ENCODE data around the gene DDX10. TPM values are rescaled to one million over a fixed set of nuclear protein-coding genes. Genes with fewer than 3 reads are reported as not detected.

The DDX10 gene
- total and polyA plus RNA-seq, 2 experiments from 2014 or later = 32.4 to 37.8 TPM

DNA sequence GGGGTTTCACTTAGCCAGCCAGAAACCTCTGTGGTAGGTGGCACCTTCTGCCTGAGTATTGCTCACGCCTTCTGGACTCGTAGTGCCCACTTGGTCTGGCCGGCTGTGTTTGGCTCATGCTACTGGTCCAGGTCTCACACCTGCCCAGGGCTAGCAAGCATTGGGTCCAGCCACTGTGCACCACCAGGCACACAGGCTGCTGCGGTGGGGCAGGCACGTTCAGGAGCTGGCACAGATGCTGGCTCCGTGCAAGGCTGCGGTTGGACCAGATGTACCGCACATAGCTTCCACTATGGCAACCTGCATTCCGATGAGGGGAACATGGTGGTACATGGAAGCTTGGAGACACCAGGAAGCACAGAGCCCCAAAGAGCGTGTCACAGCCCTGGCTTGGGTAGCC, 36.5 kb upstream of the DDX10 start:
- no peaks in the 10 kb centered on the region for H3K79me2 ChIP-seq (replicated peaks; ENCODE audit: insufficient read depth)
- H2AFZ ChIP-seq = no peak overlapping the region
- no peaks in the 10 kb centered on the region for H3F3A ChIP-seq (replicated peaks; ENCODE audit: low read depth)
- no peaks in the 10 kb centered on the region for H3K27me3 ChIP-seq (ENCODE audit: insufficient read depth)
- H3K9me3 Mint-ChIP-seq = peaks cover 24% of the 10 kb centered on the region
- H3K27me3 Mint-ChIP-seq (ENCODE audit: insufficient read depth, low read depth, poor library complexity) = no peaks in the 10 kb centered on the region
- H3K27ac ChIP-seq (ENCODE audit: low read depth) = no peak overlapping the region
- H3K4me3 Mint-ChIP-seq = no peak overlapping the region
- no peak for DNase-seq (ENCODE audit: low spot score)
- no peak overlapping the region for H3K27ac Mint-ChIP-seq
- H3K36me3 Mint-ChIP-seq (ENCODE audit: low read depth) = peaks cover 22% of the 10 kb centered on the region
- H3K36me3 ChIP-seq (ENCODE audit: insufficient read depth) = no peaks in the 10 kb centered on the region; the same call in 1 of the 2 replicates
- no peak overlapping the region for H3K4me3 ChIP-seq
- peaks cover 14% of the 10 kb centered on the region for H3K4me1 ChIP-seq (ENCODE audit: insufficient read depth)
- no peak for ATAC-seq
- H3K4me2 ChIP-seq = no peak overlapping the region
- H4K20me1 ChIP-seq (replicated peaks; ENCODE audit: insufficient read depth) = no peaks in the 10 kb centered on the region
- TF ChIP-seq STAT1 (IDR thresholded peaks at IDR 0.05; ENCODE audit: unreplicated experiment) = no peak
- no peak for TF ChIP-seq NANOG (IDR thresholded peaks at IDR 0.05; ENCODE audit: borderline replicate concordance)
- TF ChIP-seq ETS1 (IDR thresholded peaks at IDR 0.05) = no peak
- no peak for TF ChIP-seq ZNF462 (CRISPR knock-in tag; IDR thresholded peaks at IDR 0.05)
- TF ChIP-seq ZNF331 (CRISPR knock-in tag; IDR thresholded peaks at IDR 0.05; ENCODE audit: low read depth) = no peak
- TF ChIP-seq CREB1 (CRISPR knock-in tag; IDR thresholded peaks at IDR 0.05; ENCODE audit: low read depth) = no peak
- no peak for TF ChIP-seq JUNB (IDR thresholded peaks at IDR 0.05; ENCODE audit: unreplicated experiment)
- TF ChIP-seq POLR2AphosphoS5 (IDR thresholded peaks at IDR 0.05; ENCODE audit: low read depth) = no peak
- TF ChIP-seq ZNF114 (CRISPR knock-in tag; IDR thresholded peaks at IDR 0.05) = no peak
- TF ChIP-seq, protein P1, sequence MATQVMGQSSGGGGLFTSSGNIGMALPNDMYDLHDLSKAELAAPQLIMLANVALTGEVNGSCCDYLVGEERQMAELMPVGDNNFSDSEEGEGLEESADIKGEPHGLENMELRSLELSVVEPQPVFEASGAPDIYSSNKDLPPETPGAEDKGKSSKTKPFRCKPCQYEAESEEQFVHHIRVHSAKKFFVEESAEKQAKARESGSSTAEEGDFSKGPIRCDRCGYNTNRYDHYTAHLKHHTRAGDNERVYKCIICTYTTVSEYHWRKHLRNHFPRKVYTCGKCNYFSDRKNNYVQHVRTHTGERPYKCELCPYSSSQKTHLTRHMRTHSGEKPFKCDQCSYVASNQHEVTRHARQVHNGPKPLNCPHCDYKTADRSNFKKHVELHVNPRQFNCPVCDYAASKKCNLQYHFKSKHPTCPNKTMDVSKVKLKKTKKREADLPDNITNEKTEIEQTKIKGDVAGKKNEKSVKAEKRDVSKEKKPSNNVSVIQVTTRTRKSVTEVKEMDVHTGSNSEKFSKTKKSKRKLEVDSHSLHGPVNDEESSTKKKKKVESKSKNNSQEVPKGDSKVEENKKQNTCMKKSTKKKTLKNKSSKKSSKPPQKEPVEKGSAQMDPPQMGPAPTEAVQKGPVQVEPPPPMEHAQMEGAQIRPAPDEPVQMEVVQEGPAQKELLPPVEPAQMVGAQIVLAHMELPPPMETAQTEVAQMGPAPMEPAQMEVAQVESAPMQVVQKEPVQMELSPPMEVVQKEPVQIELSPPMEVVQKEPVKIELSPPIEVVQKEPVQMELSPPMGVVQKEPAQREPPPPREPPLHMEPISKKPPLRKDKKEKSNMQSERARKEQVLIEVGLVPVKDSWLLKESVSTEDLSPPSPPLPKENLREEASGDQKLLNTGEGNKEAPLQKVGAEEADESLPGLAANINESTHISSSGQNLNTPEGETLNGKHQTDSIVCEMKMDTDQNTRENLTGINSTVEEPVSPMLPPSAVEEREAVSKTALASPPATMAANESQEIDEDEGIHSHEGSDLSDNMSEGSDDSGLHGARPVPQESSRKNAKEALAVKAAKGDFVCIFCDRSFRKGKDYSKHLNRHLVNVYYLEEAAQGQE (IDR thresholded peaks at IDR 0.05; ENCODE audit: unreplicated experiment) = no peak
- TF ChIP-seq, protein P2, sequence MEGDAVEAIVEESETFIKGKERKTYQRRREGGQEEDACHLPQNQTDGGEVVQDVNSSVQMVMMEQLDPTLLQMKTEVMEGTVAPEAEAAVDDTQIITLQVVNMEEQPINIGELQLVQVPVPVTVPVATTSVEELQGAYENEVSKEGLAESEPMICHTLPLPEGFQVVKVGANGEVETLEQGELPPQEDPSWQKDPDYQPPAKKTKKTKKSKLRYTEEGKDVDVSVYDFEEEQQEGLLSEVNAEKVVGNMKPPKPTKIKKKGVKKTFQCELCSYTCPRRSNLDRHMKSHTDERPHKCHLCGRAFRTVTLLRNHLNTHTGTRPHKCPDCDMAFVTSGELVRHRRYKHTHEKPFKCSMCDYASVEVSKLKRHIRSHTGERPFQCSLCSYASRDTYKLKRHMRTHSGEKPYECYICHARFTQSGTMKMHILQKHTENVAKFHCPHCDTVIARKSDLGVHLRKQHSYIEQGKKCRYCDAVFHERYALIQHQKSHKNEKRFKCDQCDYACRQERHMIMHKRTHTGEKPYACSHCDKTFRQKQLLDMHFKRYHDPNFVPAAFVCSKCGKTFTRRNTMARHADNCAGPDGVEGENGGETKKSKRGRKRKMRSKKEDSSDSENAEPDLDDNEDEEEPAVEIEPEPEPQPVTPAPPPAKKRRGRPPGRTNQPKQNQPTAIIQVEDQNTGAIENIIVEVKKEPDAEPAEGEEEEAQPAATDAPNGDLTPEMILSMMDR (conservative IDR thresholded peaks at IDR 0.05; ENCODE audit: low read depth in 2 of 2) = no peak
- no peak for TF ChIP-seq EZH2phosphoT487 (IDR thresholded peaks at IDR 0.05; ENCODE audit: unreplicated experiment)
- no peak for TF ChIP-seq EZH2 (IDR thresholded peaks at IDR 0.05; ENCODE audit: low read depth, unreplicated experiment)
- peaks cover 22% of the 10 kb centered on the region for H3K4me1 Mint-ChIP-seq
- no peaks in the 10 kb centered on the region for H3K9me2 ChIP-seq (ENCODE audit: insufficient read depth)
